Stimulated activated CD4-positive, alpha-beta T cell treated with anti-CD3 and anti-CD28 coated beads, Interleukin-4, amount 100 ng/mL, for 48 hours (primary cell): Measurements from ENCODE around the gene GPC6.

Source experiments
- DNase-seq, 2 donors: peaks; one replicate each; pipeline ENCODE4 v3.0.0-alpha.2; 2020; ENCODE audit warnings: low read depth in 2 of 2

Gene GPC6

DNA sequence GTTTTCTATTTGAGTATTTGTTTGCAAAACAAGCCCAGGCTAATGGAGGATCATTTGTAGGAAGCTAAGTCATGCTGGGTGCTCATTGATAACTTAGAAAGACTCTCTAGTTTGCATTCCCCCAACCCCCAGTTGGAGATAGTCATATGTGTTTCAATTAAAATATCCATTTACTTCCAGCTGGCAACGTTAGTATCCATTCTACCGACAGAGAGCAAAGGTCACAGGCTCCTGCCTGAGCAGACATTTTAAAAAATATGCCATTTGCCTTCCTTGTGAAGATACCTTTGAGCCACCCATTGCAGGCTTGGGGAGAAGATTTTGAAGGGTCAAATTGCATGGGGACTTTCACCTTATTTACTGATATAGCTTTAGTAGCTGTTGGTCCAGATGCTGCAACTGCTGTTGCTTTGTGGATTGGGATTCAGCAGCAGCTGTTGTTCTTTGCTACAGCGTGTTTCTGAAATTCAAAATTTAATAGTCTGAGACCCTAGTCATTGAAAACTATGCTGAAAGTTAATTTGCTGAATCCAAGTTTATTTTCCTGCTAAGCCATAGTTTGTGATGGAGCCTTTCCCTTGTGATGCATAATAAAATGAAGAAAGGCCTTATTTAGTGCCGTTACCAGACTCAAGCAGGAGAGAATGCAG is 335.1 kb downstream of the GPC6 start:
- DNase-seq = no peak

DNA sequence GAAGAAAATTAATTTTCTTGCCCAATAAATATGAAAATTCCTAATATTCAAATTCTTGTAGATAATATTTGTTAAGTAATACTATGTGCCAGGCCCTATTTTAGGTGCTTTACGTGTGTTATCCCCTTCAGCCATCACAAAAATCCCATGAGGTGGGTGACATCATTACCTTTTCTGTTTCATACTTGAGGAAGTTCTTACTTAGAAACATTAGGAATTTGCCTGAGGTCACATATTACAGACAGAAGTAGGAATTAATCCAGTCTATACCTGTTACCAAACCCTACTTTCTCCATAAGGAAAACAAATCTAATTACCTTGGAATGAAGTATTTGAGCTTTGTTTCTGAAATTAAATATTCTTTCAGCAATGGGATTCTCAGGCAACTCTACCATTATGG is 336.1 kb downstream of the GPC6 start:
- DNase-seq = no peak

DNA sequence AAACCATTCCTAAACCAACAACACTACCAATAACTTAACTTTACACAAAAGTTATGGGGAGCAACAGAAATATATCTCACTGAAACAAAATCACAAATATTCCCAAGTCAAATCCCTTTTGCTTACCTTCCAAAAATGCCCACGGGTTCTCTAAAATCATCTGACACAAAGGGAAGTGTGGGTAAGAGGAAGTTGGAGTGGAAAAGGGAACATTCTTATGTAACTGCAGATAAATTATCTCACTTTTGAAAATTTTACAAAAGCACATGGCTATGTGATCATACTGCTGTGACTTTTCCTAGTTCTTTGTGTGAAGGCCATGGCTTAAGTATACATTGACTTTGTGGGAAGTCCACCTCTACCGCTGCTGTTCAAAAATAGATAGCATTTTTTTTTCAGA is 350.5 kb downstream of the GPC6 start:
- no peak for DNase-seq

DNA sequence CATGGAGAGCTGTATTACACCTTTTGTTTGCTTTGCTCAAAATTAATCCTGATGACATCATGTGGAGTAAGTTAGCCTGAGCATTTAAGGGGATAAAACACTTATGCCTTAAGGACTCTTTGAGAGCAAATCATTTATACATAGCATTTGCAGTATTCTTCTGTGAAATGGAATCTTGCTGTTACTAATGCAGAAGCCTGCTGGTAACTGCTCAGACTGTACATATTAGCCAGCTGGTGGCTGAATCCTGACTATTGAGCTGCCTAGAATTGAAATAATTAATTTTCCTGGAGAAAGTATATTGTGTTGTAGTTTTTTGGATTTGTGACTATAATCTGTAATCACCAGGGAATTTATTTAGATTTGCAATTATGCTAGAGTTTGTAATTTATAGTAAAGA is 363.2 kb downstream of the GPC6 start:
- DNase-seq = no peak

DNA sequence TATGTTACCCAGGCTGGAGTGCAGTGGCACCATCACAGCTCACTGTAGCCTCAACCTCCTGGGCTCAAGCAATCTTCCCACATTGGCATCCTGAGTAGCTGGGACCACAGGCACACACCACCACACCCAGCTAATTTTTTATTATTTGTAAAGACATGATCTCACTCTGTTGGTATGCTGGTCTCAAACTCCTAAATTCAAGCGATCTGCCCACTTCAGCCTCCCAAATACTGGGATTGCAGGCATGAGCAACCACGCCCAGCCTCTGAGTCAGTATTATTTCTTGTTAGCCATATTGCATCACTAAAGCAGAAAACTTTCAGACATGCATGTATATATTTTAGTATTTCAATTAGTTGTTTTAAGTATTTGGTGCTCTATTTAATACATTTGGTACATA is 376.4 kb downstream of the GPC6 start:
- no peak for DNase-seq

DNA sequence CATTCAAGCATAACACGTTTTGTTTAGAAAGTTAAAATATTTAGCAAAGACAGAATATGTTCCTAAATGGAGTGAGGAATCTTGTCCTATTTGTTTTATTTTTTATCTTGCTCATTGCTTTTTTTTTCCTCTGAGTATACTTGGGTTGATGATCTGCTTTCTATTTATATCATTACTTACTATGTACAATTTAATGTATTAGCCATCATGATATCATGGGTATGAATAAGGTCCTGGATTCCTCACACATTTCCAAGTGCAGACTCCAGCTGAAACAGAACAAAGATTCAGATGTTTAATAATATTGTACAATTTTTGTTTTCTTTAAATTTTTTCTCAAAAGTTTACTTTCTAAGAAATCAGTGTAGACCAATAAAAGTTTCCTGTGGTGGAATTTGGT is 388.2 kb downstream of the GPC6 start:
- no peak for DNase-seq

DNA sequence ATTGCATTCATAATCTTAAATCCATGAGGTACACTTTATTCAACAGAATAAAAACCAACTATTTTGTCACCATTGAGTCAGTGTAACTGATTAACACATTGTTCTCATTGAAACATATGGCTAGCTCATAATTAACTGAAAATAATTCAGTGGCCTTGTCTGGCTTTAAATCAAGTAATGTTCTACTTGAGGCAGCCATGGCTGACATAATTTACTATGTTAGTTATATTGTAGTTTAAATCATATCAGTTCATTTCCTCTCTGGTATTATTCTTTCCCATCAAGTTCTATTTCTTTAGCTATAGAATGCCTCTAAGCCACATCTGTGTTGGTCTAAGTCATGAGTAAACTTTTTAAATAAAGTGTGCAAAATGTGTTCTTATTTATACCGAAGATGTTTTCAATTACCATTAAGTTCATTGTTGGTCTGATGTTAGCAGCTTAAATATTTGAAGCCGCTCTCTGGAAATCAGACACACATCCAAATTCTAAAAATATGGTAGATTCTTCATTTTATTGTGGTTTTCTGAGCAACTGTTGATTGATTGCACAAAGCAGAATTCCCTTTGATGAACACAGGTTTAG is 393.7 kb downstream of the GPC6 start:
- no peak for DNase-seq

DNA sequence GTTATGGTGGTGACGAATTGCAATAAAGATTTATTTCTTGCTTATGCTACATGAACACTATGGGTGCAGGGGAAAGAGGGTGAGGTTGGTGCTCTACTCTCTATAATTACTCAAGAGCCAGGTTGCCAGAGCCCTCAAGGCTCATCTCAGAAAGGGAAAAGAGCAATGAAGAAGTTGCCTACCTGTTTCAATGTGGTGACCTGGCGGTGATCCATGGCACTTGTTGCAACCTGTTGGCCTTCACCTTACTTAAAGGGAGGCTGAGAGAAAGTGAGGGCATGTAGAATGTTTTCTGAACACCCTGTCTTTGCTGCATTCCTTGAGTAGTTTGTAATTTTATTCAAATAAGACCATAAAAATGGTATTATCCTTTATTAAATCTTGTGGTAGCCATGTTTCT is 394.4 kb downstream of the GPC6 start:
- DNase-seq = no peak

DNA sequence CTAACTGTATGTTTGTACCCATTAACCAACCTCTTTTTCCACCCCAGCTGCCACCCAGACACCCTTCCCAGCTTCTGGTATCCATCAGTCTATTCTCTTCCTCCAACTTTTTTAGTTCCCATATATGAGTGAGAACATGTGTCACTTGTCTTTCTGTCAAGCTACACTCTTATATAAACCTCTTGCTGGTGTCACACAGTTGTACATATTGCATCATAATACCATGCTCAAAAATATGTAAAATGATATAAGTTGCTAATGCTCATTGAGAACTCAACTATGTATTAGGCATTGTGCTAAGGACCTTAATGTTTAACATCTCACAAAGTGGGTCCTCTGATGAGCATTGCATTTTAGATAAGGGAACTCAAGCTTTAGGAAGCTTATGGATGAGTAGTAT is 395.4 kb downstream of the GPC6 start:
- no peak for DNase-seq

DNA sequence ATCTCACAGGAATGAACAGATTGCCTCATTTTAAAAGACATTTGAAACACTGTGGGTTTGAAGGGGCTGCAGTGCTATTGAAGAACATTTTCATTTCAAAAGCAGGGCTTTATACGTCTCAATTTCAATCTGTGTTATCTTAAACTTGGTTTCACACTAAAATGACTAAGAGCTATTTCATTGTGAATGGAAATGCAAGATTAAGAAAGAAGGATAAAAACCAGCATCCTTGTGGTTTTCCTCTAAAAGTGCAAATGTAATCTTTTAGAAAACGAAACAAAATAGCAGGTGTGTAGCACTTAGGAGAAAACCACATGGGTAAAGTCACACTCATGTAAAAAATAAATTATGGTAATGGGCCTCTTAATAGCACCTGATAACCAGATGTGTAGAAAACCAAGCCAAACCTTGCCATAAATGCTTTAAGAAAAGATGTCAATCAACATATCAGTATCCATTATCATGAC is 397.7 kb downstream of the GPC6 start:
- no peak for DNase-seq

DNA sequence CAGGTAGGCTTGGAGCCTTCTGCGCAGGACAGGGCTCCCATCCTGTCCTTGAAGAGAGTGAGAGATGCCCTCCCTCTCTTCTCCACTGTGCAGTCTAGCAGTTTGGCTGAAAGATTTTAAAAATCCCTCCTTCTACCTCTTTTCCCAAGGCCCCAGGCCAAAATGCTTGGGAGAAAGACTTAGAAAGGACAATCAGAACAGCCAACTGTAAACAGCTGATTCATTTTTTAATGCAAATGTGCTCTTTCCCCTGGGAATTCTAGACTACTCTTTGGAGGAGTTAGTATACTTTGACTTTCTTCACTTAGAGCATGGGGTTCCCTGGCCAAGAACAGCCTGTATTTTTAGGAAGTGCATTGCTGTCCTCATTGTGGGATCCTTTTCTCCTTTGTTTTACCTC is 398.9 kb downstream of the GPC6 start:
- no peak for DNase-seq

DNA sequence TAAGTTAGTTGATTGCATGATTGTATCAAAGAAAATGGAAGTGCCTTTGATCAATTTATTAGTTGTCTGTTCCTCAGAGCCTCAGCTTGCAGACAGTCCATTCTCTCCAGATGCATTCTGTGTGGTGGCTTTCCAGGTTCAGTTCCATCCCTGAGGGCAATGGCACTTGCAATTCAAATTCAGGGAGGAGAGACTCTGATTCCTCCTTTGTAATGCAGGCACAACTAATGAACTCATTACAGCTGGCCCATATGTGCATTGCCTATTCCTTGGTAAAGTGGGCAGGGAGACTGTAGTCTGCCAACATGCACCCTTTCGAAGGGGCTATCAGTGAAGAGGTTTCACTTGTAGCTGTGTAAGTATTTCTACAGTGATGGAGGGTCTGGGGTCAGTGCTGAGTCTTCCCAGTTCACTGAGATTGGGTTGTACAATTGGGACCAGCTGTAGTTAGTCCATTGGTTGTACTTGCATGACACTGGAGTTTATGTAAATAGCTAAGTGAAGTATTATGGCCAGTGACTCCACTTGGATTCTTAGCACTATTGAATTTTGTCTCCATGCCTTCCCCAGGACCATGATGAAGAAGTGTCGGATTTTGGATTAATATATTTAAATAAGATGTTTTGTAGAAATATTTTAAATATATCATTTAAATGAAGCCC is 401.7 kb downstream of the GPC6 start:
- no peak for DNase-seq

DNA sequence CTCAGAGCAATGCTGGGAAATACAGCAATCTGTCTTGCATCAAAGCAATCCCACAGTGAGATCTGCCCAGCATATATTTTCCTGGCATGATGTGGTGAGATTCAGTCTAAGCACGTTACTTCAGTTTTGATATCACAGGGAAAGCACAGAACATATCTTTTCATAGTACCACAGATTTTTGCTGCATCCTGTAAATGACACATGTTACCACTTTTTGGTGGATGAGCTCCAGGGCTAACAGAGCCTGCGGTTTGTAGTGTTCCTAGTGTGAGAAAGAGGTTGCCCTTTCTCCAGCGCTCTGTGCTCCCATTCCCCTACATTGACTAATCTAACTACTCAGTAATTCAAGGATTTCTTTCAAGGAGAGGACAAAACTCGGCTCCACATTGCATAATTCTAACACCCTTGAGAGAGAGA is 409.0 kb downstream of the GPC6 start:
- DNase-seq = no peak

DNA sequence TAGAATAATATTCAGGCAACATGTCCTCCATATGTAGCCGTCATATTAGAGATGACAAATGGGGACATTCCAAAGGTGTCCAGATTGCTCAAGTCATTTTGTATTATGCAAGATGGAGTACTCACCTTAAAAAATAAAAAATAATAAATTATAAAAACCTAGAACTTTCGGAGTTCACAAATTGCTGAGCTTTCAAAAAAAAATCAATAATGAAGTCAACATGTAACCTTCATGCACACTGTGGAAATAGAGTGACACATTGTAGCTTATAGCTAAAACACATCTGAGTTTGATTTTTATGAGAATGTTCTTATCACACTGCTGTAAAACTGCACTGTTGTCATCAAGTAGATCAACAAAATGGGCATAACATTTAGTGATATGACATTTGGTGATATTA is 411.2 kb downstream of the GPC6 start:
- no peak for DNase-seq

DNA sequence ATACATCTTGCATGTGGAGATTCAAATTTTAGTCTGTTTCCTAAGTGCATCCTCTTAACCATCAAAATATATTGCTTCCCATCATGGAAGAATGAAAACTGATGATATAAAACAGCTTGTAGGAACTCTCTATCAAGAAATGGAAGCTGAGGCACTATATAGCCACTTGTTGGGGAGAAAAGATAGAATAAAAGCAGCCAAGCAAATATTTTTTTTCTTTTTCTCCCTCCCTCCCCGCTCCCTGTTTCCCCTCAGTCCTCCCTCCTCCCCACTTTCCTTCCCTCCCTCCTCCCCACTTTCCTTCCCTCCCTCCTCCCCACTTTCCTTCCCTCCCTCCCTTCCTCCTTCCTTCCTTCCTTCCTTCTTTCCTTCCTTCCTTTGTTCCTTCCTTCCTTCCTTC is 413.8 kb downstream of the GPC6 start:
- DNase-seq = no peak

DNA sequence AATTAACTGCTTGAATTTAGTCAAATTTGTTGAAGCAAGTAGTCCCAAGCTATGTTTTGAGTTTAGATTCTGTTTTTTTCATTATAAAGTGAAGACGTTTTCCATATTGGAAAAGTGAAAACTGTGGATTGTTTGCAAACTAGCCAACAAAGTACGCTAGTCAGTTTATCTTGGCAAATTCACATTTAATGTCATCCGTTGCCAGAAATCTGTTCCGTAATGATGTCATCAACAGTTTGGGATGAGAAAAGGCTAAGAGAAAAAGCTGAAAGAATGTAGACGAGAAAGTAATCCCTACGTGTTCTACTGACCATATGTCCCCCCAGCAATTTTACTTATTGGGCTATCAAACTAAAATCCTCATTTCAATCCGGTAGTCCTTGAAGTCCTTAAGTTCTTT is 419.6 kb downstream of the GPC6 start:
- DNase-seq = no peak

DNA sequence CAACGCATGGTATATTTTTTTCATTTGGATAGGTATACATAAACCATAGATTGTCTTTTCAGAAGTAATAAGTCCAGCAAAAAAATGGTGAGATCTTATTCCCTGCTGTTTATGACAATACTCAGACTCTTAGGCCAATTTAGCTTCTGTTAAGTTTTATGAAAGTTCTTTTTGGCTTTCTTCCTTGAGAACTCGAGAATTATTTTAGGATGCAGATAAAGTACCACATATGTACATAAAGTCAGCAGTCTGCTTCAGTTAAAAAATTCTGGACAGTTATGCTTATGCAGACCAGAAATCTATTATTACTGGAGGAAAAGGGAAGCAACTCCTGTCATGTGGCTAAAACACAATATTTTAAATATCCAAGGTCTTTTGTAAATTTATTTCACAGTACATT is 422.9 kb downstream of the GPC6 start:
- DNase-seq = no peak

DNA sequence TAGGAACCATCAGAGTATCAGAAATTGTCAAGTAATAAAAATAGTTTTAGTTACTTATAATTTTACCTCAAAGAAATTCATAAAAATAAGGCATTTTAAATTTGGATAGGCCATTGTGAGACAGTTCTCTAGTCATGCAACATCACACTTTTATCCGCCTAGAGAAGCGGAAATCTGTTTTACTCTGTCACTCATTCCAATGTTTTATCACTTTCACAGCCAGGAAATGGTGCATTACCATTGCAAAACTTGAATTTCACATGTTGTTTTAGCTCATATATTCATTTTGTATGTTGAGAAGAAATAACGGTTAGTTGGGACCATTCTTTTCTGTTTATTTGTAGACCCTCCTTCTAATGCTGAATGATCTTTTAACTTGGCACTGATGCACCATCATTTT is 427.2 kb downstream of the GPC6 start:
- DNase-seq = no peak

DNA sequence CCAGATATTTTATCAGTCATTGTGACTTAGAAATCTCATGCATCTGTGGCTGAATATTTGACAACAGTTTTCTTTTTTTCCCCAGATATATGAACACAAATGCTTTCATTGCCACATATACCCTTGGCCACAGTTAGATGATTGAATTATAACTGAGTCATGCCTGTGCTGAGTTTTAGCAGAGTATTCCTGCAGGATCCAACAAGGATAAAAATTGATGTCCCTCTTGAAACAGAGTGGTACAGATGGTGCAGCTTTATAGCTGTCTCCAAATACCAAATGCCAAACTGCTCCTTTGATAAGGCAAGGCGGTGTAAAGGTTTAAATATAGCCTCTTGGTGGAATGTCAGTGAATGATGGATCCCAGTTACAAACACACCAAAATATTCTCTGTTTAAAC is 428.5 kb downstream of the GPC6 start:
- no peak for DNase-seq

DNA sequence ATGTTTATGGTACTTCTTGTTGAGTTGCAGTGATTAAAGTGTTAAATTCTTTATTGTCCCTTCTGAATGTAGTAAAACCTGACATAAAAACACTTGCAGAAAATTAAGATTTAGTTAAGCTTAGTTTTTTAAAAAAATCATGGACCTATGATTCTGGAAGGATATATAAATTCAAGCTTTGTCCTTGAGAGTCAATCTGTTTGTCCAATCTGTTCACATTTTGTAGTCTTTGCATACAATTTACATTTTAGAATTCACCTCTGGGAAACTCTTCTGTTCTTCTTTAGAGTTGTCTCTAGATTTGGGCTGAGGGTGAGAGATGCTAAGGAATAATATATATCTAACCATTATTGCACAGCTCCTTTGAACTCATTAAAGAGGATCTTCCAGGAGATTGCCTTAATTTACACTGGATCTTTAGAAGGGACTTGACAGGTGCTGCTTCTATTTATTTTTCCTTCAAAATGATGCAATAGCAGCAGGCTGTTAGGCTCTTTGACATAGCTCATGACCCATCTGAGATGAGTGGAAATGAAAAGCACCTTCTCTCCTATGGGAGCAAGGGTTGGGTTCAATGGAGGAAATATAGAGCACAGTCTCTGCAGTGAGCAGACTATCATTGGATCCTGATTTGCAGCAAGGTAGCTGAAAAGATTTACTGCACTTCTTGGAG is 433.9 kb downstream of the GPC6 start:
- DNase-seq = no peak

DNA sequence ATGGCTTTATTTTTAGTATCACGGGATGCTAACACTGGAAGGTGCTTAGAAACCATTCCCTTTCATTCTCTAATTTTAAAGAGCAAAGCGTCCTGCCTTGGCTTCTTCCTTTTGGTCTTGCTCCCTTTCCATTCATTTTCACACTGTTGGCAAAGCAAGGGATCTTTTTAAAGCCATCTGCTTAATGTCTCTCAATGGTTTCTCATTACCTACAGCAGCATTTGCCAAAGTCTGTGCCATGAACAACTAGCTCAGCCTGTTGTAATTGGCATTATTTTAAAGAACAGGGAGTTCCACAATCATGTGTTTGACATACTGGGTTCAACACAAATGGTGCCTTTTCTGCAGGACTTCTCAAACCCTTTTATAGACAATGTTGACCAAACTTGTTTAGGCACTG is 444.3 kb downstream of the GPC6 start:
- DNase-seq = no peak

DNA sequence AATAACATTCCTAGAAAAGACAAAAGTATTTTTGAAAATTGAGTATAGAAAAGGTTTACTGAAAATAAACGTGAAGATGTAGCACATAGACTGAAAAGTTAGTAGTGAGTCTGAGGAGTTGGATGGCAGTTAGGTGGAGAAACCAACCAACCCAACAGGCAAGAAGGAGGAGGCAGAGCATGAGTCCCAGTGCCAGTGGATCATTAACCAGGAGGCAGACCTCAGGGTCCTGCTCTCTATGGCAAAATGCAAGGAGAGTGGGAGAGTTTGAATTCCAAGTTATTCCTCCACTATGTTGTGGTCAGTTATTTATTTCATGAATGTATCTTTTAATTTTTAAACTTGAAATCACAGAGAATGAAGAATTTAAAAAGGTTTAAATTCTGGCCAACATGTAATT is 446.4 kb downstream of the GPC6 start:
- DNase-seq = no peak

DNA sequence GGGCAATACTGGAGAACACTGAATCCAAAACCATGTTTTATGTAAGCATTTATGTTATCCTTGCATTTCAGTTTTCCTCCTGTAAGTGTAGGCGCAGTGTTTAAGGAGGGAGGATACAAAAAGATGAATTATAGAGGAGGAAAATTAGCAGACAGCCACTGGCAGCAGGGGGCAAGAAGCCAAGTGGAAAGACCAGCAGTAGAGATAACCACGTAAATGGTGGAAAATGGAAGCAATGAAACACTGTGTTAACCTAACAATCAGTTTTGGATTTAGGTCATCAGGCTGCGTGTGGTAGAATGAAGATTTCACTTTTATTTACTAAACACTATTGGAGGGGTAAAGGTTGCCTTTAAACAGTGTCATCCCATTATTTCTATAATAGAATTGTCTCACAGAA is 447.3 kb downstream of the GPC6 start:
- no peak for DNase-seq
